HG03060 (cell line): ENCODE data around the gene MPDZ.

Experiments
- ATAC-seq: cut with Tn5 transposase; IDR thresholded peaks from one replicate; pipeline ENCODE4 v1.9.1; 2021; ENCODE audit warnings: low read depth, moderate number of reproducible peaks; ENCODE audit not compliant: unreplicated experiment

MPDZ gene

GRCh38 chr9:13186091-13186490 is 93.4 kb downstream of the MPDZ start:
- no peak for ATAC-seq

- no peak for ATAC-seq
These were observed 97.8 kb downstream of the MPDZ start for GRCh38 chr9:13181652-13182051.

GRCh38 chr9:13179257-13179656 is 100.2 kb downstream of the MPDZ start:
- no peak for ATAC-seq

- no peak for ATAC-seq
These were observed 103.8 kb downstream of the MPDZ start for GRCh38 chr9:13175732-13176131.

GRCh38 chr9:13174906-13175639 is 104.4 kb downstream of the MPDZ start:
- no peak for ATAC-seq

GRCh38 chr9:13173553-13173952 is 105.9 kb downstream of the MPDZ start:
- no peak for ATAC-seq

- no peak for ATAC-seq
These were observed 108.2 kb downstream of the MPDZ start for GRCh38 chr9:13171261-13171660.

- no peak for ATAC-seq
These were observed 112.5 kb downstream of the MPDZ start for GRCh38 chr9:13166996-13167395.

GRCh38 chr9:13165956-13166355 is 113.5 kb downstream of the MPDZ start:
- ATAC-seq, result no peak

GRCh38 chr9:13165236-13165945 is 114.1 kb downstream of the MPDZ start:
- no peak for ATAC-seq

GRCh38 chr9:13163946-13164345 is 115.5 kb downstream of the MPDZ start:
- ATAC-seq, result no peak

- no peak for ATAC-seq
These were observed 116.2 kb downstream of the MPDZ start for GRCh38 chr9:13163287-13163686.

GRCh38 chr9:13160051-13160450 is 119.4 kb downstream of the MPDZ start:
- ATAC-seq, result no peak

GRCh38 chr9:13158986-13159385 is 120.5 kb downstream of the MPDZ start:
- ATAC-seq, result no peak

- ATAC-seq, result no peak
These were observed 128.0 kb downstream of the MPDZ start for GRCh38 chr9:13151489-13151888.

- ATAC-seq, result no peak
These were observed 130.0 kb downstream of the MPDZ start for GRCh38 chr9:13149454-13149853.

- ATAC-seq, result no peak
These were observed 132.7 kb downstream of the MPDZ start for GRCh38 chr9:13146840-13147239.

GRCh38 chr9:13145340-13145739 is 134.2 kb downstream of the MPDZ start:
- ATAC-seq, result no peak

- ATAC-seq, result no peak
These were observed 135.2 kb downstream of the MPDZ start for GRCh38 chr9:13144166-13144775.

GRCh38 chr9:13143281-13143680 is 136.2 kb downstream of the MPDZ start:
- no peak for ATAC-seq

GRCh38 chr9:13142776-13143175 is 136.7 kb downstream of the MPDZ start:
- no peak for ATAC-seq

- no peak for ATAC-seq
These were observed 137.9 kb downstream of the MPDZ start for GRCh38 chr9:13141629-13142028.
